OCI-LY1 (cell line): ENCODE measurements around the gene PTPRT.

Source experiments
- EZH2 ChIP-seq: fragments of 200-600 bp; sonication (generic), shearing (Covaris generic); IDR thresholded peaks from 2 replicates; pipeline ENCODE4 v1.8.0; 2017; ENCODE audit warnings: borderline replicate concordance, mixed run types, mild to moderate bottlenecking, antibody characterized with exemption, low read length, moderate library complexity, mixed read lengths
- TF ChIP-seq, protein P1 (sequence below): fragments of 200-600 bp; sonication (generic), shearing (Covaris generic); IDR thresholded peaks from 2 replicates; pipeline ENCODE4 v1.5.1; 2017; ENCODE audit warnings: mild to moderate bottlenecking, antibody characterized with exemption, low read length, moderate library complexity, mixed read lengths

DNA sequence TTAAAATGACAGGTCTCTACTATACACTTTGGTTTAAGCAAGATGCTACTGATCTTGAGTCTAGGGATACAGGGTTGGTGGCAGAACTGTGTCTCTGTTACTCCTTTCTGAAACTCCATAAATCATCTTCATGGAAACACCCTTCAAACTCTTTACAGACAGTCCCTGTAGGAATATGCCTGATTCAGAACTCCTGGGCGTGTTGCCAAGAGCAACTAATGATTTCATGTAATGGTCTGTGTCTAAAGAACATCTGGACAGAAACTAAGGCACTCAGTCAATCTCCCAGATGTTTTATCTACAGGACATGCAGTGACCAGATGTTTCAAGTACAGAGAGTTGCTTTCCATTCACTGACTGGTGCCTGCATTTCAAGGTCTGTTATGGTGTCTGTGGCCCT is 1107.1 kb downstream of the PTPRT start:
- TF ChIP-seq, protein P1, sequence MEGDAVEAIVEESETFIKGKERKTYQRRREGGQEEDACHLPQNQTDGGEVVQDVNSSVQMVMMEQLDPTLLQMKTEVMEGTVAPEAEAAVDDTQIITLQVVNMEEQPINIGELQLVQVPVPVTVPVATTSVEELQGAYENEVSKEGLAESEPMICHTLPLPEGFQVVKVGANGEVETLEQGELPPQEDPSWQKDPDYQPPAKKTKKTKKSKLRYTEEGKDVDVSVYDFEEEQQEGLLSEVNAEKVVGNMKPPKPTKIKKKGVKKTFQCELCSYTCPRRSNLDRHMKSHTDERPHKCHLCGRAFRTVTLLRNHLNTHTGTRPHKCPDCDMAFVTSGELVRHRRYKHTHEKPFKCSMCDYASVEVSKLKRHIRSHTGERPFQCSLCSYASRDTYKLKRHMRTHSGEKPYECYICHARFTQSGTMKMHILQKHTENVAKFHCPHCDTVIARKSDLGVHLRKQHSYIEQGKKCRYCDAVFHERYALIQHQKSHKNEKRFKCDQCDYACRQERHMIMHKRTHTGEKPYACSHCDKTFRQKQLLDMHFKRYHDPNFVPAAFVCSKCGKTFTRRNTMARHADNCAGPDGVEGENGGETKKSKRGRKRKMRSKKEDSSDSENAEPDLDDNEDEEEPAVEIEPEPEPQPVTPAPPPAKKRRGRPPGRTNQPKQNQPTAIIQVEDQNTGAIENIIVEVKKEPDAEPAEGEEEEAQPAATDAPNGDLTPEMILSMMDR = no peak
- TF ChIP-seq EZH2 = no peak
